ENCODE results near the gene RNF207.

GRCh38 chr1:6191968-6192367 is 14.0 kb upstream of the RNF207 start:
- TF ChIP-seq ASH2L (IDR thresholded peaks at IDR 0.05; ENCODE audit: low read length) (no peak), JUN (IDR thresholded peaks at IDR 0.05; ENCODE audit: low read depth, low read length) (no peak)
